GM19372 (cell line): ENCODE data around the gene OR2AJ1.

Source experiments
- ATAC-seq: cut with Tn5 transposase; IDR thresholded peaks from one replicate; pipeline ENCODE4 v1.9.1; 2021; ENCODE audit warnings: mild to moderate bottlenecking, low read depth, moderate library complexity; ENCODE audit not compliant: unreplicated experiment

OR2AJ1 gene

GRCh38 chr1:247924868-247925267, at the start of gene OR2AJ1:
Gene OR2AJ1, plus strand, starts transcription at chr1:247924889. Its CDS starts 8,880 bp downstream, at chr1:247933769.
- ATAC-seq: no peak

- ATAC-seq: no peak
Measured at GRCh38 chr1:247883346-247883745, 41.3 kb upstream of the OR2AJ1 start.

- ATAC-seq: no peak
Measured at GRCh38 chr1:247884797-247885413, 39.8 kb upstream of the OR2AJ1 start.

GRCh38 chr1:247895163-247895637, 29.5 kb upstream of the OR2AJ1 start, which contains the start of gene OR2W3:
Gene OR2W3, plus strand, starts transcription at chr1:247895587. Its CDS starts 0 bp downstream, at chr1:247895587.
- ATAC-seq: no peak

GRCh38 chr1:247895976-247896375, 28.7 kb upstream of the OR2AJ1 start:
- ATAC-seq: no peak

GRCh38 chr1:247904122-247904521, 20.6 kb upstream of the OR2AJ1 start:
- ATAC-seq: no peak

GRCh38 chr1:247905181-247905580, 19.5 kb upstream of the OR2AJ1 start:
- ATAC-seq: no peak

- no peak for ATAC-seq
Measured at GRCh38 chr1:247905910-247906503, 18.7 kb upstream of the OR2AJ1 start.

- ATAC-seq: no peak
Measured at GRCh38 chr1:247906504-247907047, 18.1 kb upstream of the OR2AJ1 start.

GRCh38 chr1:247908766-247909165, 15.9 kb upstream of the OR2AJ1 start:
- ATAC-seq: no peak

GRCh38 chr1:247913786-247914185, 10.9 kb upstream of the OR2AJ1 start:
- ATAC-seq: no peak

- no peak for ATAC-seq
Measured at GRCh38 chr1:247914941-247915662, 9.6 kb upstream of the OR2AJ1 start.

GRCh38 chr1:247919952-247920351, 4.7 kb upstream of the OR2AJ1 start, which contains the start of gene OR2T8:
Gene OR2T8, plus strand, starts transcription at chr1:247920252. Its CDS starts 766 bp downstream, at chr1:247921018.
- ATAC-seq: no peak

- no peak for ATAC-seq
Measured at GRCh38 chr1:247923941-247924340, 748 bp upstream of the OR2AJ1 start.

GRCh38 chr1:247933989-247934388, 9.3 kb downstream of the OR2AJ1 start:
- ATAC-seq: no peak

- no peak for ATAC-seq
Measured at GRCh38 chr1:247935781-247936180, 11.1 kb downstream of the OR2AJ1 start.

GRCh38 chr1:247936415-247936814, 11.7 kb downstream of the OR2AJ1 start:
- ATAC-seq: no peak

- ATAC-seq: peak; percentile 97
Measured at GRCh38 chr1:247936965-247937734, 12.5 kb downstream of the OR2AJ1 start.

- ATAC-seq: no peak
Measured at GRCh38 chr1:247942624-247943023, 17.9 kb downstream of the OR2AJ1 start.

GRCh38 chr1:247948558-247948957, 23.9 kb downstream of the OR2AJ1 start, which contains the start of gene OR2L8:
Gene OR2L8, plus strand, starts transcription at chr1:247948858. Its CDS starts 0 bp downstream, at chr1:247948858.
- ATAC-seq: no peak
